HS-27A (cell line): ENCODE data around the gene TRAPPC12.
"Not testable (repeated sequence)": the region's sequence is repeated elsewhere in the genome, so short reads cannot be mapped to it uniquely, and the experiment has no call there.

ENCODE experiments used
- DNase-seq: peaks from one replicate; pipeline ENCODE4 v3.0.0-alpha.2; 2012; ENCODE audit warnings: low read depth, missing footprints

The TRAPPC12 gene

GRCh38 chr2:3432693-3433338 lies 53.3 kb downstream of the TRAPPC12 start:
- DNase-seq, result no peak

DNA sequence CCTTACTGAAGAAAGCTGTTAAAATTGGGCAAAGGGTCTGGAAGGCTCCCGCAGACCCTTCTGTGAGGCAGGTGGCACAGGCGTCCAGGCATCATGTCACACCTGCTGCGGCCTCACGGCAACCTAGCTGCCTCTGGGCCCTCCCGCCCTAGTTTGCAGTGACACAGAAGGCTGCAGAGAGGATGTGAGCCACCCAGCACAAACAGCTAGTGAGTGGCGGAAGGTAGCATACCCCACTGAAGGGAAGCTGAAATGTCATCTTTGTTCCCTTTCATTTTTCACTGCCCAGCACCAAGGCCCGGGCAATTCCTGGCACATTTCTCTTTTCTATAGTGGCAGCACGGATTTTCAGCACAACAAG lies 53.8 kb downstream of the TRAPPC12 start:
- DNase-seq, result no peak

DNA sequence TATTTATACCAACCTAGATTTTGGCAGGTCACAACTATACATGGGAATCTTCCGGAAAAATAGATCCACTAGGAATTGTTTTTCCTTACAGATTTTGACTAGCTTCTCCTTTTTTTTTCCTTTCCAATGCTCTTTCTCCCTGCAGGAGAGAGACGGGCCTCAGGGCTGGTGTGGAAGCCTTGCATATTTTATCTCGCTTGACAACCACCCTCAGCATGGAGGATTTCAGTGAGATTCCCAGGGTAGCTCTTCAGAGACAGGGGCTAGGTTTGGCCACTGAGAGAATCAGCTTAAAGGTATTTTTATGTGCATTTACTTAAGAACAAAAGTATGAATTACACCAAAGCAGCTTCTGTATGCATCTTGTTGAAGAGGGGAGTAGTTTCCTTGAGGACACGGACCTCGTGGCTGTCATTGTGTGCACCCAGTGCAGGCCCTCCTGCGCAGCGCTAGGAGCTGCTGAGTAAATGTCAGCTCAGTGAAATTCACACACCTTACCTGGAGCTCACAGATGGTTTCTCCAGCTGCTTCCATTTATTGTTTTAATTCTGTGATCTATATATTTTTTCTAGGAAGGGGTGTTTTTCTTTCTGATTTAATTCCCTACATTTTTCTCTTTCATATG lies 54.4 kb downstream of the TRAPPC12 start:
- DNase-seq, result no peak

DNA sequence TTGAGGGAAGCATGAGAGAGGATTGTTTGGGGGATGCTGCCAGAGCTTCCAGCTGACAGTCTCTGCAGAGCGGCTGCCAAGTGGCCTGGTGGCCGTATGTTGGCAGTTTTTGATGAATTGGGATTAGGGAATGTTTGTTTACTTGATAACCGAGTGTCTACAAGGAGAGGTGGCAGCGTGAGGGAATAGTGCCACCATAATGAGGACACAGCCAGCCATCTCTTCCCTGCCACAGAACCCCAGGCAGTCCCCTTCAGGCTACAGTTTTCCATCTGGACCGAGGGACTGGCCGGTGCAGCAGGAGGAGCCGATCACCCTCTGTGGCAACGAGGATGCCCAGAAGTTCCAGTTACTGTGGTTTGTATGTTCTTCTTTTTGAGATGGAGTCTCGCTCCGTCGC lies 55.2 kb downstream of the TRAPPC12 start:
- DNase-seq, result no peak

- no peak for DNase-seq
These were observed 56.0 kb downstream of the TRAPPC12 start for GRCh38 chr2:3435445-3435844.

GRCh38 chr2:3440477-3440876 lies 61.0 kb downstream of the TRAPPC12 start:
- DNase-seq, result no peak

DNA sequence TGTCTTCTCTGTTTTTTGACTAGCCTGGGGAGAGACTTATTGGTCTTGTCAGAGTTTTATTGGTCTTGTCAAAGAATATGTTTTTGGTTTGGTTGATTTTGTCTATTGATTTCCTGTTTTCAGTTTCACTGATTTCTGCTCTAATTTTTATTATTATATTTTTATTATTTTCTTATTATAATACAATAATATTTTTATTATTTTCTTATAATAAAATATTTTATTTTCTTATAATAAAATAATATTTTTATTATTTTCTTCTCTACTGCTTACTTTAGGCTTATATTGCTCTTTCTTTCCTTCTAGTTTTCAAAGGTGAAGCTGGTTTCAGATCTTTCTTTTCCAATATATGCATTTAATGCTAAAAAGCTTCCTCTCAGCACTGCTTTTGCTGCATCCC lies 62.0 kb downstream of the TRAPPC12 start:
- DNase-seq, result no peak

- DNase-seq, result no peak
These were observed 62.7 kb downstream of the TRAPPC12 start for GRCh38 chr2:3442185-3442584.

DNA sequence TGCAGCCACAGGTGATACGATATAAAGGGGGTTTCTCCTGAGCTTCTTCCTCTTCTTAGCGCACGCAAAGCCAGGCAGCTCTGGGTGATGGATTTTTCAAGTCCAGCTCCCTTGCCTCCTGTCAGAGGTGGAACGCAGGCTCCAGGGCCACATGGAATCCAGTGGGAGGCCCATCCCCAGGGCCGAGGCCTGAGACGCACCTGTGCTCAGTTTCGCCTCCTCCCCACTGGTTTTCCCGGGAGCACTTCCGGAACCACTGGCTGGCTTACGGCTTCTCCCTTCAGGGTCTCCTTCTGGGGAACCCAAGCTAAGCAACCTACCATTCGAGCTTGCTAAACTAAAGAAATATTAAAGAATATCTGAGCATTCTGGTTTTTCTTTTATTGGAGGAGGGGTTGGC lies 63.6 kb downstream of the TRAPPC12 start:
- DNase-seq, result no peak

- no peak for DNase-seq
These were observed 64.1 kb downstream of the TRAPPC12 start for GRCh38 chr2:3443506-3444084.

- no peak for DNase-seq
These were observed 66.4 kb downstream of the TRAPPC12 start for GRCh38 chr2:3445891-3446290.

DNA sequence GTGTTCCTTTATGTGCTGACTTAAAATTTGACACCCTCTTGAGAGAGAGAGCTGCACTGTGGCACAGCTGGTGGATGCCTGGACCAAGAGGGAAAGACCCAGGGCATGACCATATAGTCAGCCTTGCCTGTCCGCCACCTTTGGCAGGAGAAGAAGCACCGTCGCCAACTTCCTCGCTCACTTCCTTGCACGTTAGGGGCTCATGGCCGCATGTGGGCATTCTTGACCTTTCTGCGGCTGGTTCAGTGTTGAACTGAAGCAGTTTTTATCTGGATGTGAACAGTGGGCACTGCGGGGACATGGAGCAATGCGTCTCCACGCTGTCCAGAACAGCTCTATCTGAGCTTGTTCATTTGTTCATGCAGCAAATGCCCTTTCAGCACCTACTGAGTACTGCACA lies 66.9 kb downstream of the TRAPPC12 start:
- no peak for DNase-seq

- DNase-seq, result not testable (repeated sequence)
These were observed 67.7 kb downstream of the TRAPPC12 start for GRCh38 chr2:3447186-3447585.

GRCh38 chr2:3447789-3448317 lies 68.4 kb downstream of the TRAPPC12 start:
- no peak for DNase-seq

GRCh38 chr2:3448441-3448911 lies 69.0 kb downstream of the TRAPPC12 start:
- not testable (repeated sequence) for DNase-seq

- DNase-seq, result no peak
These were observed 69.6 kb downstream of the TRAPPC12 start for GRCh38 chr2:3449086-3449485.

DNA sequence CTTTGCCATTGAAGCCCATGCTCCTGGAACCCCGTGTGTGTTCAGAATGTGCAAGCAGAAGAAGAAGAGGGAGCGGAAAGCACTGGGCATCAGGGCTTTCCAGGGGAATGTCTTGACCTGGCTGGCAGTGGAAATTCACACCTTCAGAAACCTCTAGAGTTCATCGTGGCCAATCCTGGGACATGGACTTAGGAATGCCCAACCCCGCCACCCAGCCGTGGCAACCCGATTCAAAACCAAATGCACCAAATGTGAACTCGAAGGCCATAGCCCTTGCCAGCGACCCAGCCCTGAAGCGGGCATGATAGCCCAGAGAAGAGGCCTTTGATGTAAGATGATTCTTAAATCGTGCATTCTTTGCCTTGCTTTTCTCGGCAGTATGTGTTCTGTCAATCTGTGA lies 70.4 kb downstream of the TRAPPC12 start:
- no peak for DNase-seq

- no peak for DNase-seq
These were observed 71.0 kb downstream of the TRAPPC12 start for GRCh38 chr2:3450385-3451010.

- DNase-seq, result no peak
These were observed 71.7 kb downstream of the TRAPPC12 start for GRCh38 chr2:3451169-3451568.

DNA sequence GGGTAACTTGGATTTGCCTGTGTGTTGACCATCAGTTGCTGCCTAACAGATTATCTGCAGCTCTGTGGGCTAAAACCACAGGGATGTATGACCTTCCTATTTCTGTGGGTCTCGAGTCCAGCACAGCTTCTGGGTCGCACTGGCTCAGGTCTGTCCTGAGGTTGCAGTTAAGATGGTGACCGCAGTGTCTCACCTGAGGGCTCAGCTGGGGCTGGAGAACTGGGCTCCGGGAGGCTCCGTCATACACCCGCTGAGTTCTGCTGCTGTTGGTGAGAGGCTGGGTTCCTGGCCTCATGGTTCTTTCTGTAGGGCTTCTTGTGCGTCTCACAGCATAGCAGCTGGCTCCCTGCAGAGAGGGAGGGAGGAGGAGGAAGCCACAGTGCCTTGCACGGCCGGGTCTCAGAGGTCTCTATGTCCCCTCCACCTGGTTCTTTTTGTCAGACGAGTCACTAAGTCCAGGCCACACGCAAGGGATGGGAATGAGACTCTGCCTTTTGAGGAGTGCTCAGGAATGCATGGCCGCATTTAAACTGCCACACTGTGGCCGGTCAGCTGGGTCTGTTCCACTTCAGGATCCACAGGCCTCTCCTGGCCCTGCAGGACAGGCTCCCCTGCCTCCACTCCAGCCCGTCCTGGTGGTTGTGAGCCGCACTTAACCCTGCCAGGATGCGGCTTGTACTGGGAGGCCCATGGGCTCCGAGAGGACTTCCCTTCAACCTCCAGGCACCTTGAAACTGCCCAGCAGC lies 72.6 kb downstream of the TRAPPC12 start:
- DNase-seq, result no peak

GRCh38 chr2:3453190-3453999 lies 73.9 kb downstream of the TRAPPC12 start:
- DNase-seq, result no peak
